M059J (cell line): Measurements from ENCODE around the gene PEPD. TPM values are rescaled to one million over a fixed set of nuclear protein-coding genes. Genes with fewer than 3 reads are reported as not detected.
A peak's percentile ranks its signal among the peaks of the same experiment; 100 is the strongest.

Experiments
- DNase-seq: peaks from one replicate; pipeline ENCODE4 v3.0.0-alpha.2; 2012; ENCODE audit warnings: low read depth
- total RNA-seq: library from RNA; depleted of rRNA; stranded (reverse); fragments of >200 nt; shearing (Covaris generic); gene quantifications from 2 replicates; pipeline ENCODE4 v1.2.3, GENCODE V29; 2014

PEPD gene
- total RNA-seq, 1 experiment from 2014 or later, result 84.5 TPM

- peak; percentile 98 for DNase-seq
Observed at GRCh38 chr19:33472691-33473652, 48.6 kb downstream of the PEPD start.

GRCh38 chr19:33472226-33472625 is 49.4 kb downstream of the PEPD start:
- DNase-seq, result no peak

GRCh38 chr19:33471111-33471996 is 50.2 kb downstream of the PEPD start:
- DNase-seq, result no peak

GRCh38 chr19:33470686-33471085 is 50.9 kb downstream of the PEPD start:
- DNase-seq, result no peak

- no peak for DNase-seq
Observed at GRCh38 chr19:33470040-33470330, 51.6 kb downstream of the PEPD start.

- no peak for DNase-seq
Observed at GRCh38 chr19:33469171-33470039, 52.2 kb downstream of the PEPD start.

GRCh38 chr19:33468361-33469170 is 53.0 kb downstream of the PEPD start:
- no peak for DNase-seq

- no peak for DNase-seq
Observed at GRCh38 chr19:33467851-33468250, 53.7 kb downstream of the PEPD start.

- no peak for DNase-seq
Observed at GRCh38 chr19:33465834-33466233, 55.8 kb downstream of the PEPD start.

GRCh38 chr19:33465371-33465770 is 56.2 kb downstream of the PEPD start:
- no peak for DNase-seq

- DNase-seq, result no peak
Observed at GRCh38 chr19:33464733-33465115, 56.9 kb downstream of the PEPD start.

GRCh38 chr19:33464010-33464732 is 57.4 kb downstream of the PEPD start:
- DNase-seq, result no peak

- DNase-seq, result no peak
Observed at GRCh38 chr19:33463199-33463598, 58.4 kb downstream of the PEPD start.

- no peak for DNase-seq
Observed at GRCh38 chr19:33462112-33462791, 59.3 kb downstream of the PEPD start.

GRCh38 chr19:33461256-33462111 is 60.1 kb downstream of the PEPD start:
- DNase-seq, result no peak

- no peak for DNase-seq
Observed at GRCh38 chr19:33460221-33460908, 61.2 kb downstream of the PEPD start.

- DNase-seq, result no peak
Observed at GRCh38 chr19:33459222-33460090, 62.1 kb downstream of the PEPD start.
